ENCODE data around the gene SEL1L. TPM values are rescaled to one million over a fixed set of nuclear protein-coding genes. Genes with fewer than 3 reads are reported as not detected.

Gene SEL1L
- total RNA-seq, 1 experiment from 2014 or later, result 53.7 TPM

- DNase-seq (ENCODE audit: low read depth, low spot score) (no peak), ATAC-seq (no peak)
- Histone ChIP-seq H3K4me1 (ENCODE audit: control insufficient read depth, insufficient read depth, low read length) (no peaks in the 10 kb centered on the region), H3K36me3 (ENCODE audit: control insufficient read depth, insufficient read depth, low read length) (0 out of 2 replicates have a peak, but pooled peaks cover 4% of the 10 kb centered on the region), H3K27ac (ENCODE audit: low read length) (no peak overlapping the region), H3K27me3 (ENCODE audit: control insufficient read depth, insufficient read depth, low read length) (no peaks in the 10 kb centered on the region), H3K9me3 (ENCODE audit: control insufficient read depth, insufficient read depth, low read depth, low read length) (no peaks in the 10 kb centered on the region), H3K4me3 (ENCODE audit: low read depth in 2 of 2, low read length in 2 of 2) (no peak overlapping the region)
- CTCF ChIA-PET, result no interaction called here
- POLR2A ChIA-PET, result no interaction called here
- no TSS peak for BruUV-seq (replicated peaks)
- in situ Hi-C loops (cut with HindIII; ENCODE audit: low pct_unique_long_range_greater_than_20kb, low sequenced_read_pairs) (no loop called here), intact Hi-C loops (cut with micrococcal nuclease; ENCODE audit: unreplicated experiment) (no loop called here)
- TF ChIP-seq TCF7L2 (IDR thresholded peaks at IDR 0.05; ENCODE audit: low read depth, low read length) (no peak), CTCF (IDR thresholded peaks at IDR 0.05) (no peak), REST (IDR thresholded peaks at IDR 0.05; ENCODE audit: insufficient read depth in 1 of 2, low read depth in 2 of 2, low read length in 1 of 2) (no peak), SIN3A (IDR thresholded peaks at IDR 0.05; ENCODE audit: borderline replicate concordance, insufficient read depth, low read depth, low read length) (no peak), POLR2AphosphoS5 (IDR thresholded peaks at IDR 0.05; ENCODE audit: low read depth, low read length) (no peak)
Observed at GRCh38 chr14:81509321-81509720, 24.3 kb downstream of the SEL1L start.

- no peaks in the 10 kb centered on the region for H3K27me3 ChIP-seq (ENCODE audit: control insufficient read depth, insufficient read depth, low read length)
- ChIA-PET POLR2A (no interaction called here), CTCF (no interaction called here)
- TF ChIP-seq POLR2AphosphoS5 (IDR thresholded peaks at IDR 0.05; ENCODE audit: low read depth, low read length) (no peak), REST (IDR thresholded peaks at IDR 0.05; ENCODE audit: insufficient read depth in 1 of 2, low read depth in 2 of 2, low read length in 1 of 2) (no peak), TCF7L2 (IDR thresholded peaks at IDR 0.05; ENCODE audit: low read depth, low read length) (no peak), CTCF (IDR thresholded peaks at IDR 0.05) (no peak), SIN3A (IDR thresholded peaks at IDR 0.05; ENCODE audit: borderline replicate concordance, insufficient read depth, low read depth, low read length) (no peak)
- no peaks in the 10 kb centered on the region for H3K9me3 ChIP-seq (ENCODE audit: control insufficient read depth, insufficient read depth, low read depth, low read length)
- no peak overlapping the region for H3K4me3 ChIP-seq (ENCODE audit: low read depth in 2 of 2, low read length in 2 of 2)
- in situ Hi-C loops (cut with HindIII; ENCODE audit: low pct_unique_long_range_greater_than_20kb, low sequenced_read_pairs) (no loop called here), intact Hi-C loops (cut with micrococcal nuclease; ENCODE audit: unreplicated experiment) (no loop called here)
- no peak for DNase-seq (ENCODE audit: low read depth, low spot score)
- no TSS peak for BruUV-seq (replicated peaks)
- no peak for ATAC-seq
- peaks cover 4% of the 10 kb centered on the region; the same call in 1 of the 2 replicates for H3K36me3 ChIP-seq (ENCODE audit: control insufficient read depth, insufficient read depth, low read length)
- no peaks in the 10 kb centered on the region for H3K4me1 ChIP-seq (ENCODE audit: control insufficient read depth, insufficient read depth, low read length)
- H3K27ac ChIP-seq (ENCODE audit: low read length), result no peak overlapping the region
Observed at GRCh38 chr14:81506487-81506886, 27.2 kb downstream of the SEL1L start.

Data from Panc1 (cell line).